Upper lobe of left lung (tissue), 4 donors: ENCODE results near the gene ATP4A.

Source experiments
- CTCF ChIP-seq, 6 experiments: fragments of 450-650 bp in 4 of 6; fragments of 200-600 bp in 2 of 6; sonication (generic) in 2 of 6; IDR thresholded peaks; one replicate each; pipeline ENCODE4 v1.5.1; 2016 to 2019; ENCODE audit warnings: antibody characterized with exemption in 6 of 6
- POLR2AphosphoS5 ChIP-seq, 2 donors: sonication (generic); formaldehyde crosslinking; IDR thresholded peaks; one replicate each; pipeline ENCODE4 v1.5.1; 2017; ENCODE audit warnings: antibody characterized with exemption in 2 of 2

GRCh38 chr19:35596366-35596999 lies 33.0 kb upstream of the ATP4A start:
- TF ChIP-seq CTCF (IDR thresholded peaks at IDR 0.05) (no peak), POLR2AphosphoS5 (IDR thresholded peaks at IDR 0.05) (no peak)
